Endothelial cell of umbilical vein (primary cell): ENCODE measurements around the gene SERPINE3.

ENCODE experiments used
- CTCF ChIP-seq, 2 donors: IDR thresholded peaks; 1 replicate in 1 of 2; 2 replicates in 1 of 2; pipeline ENCODE4 v1.5.1; 2011; ENCODE audit warnings: low read length in 2 of 2, mild to moderate bottlenecking in 2 of 2, moderate library complexity in 2 of 2, control low read depth in 1 of 2, inconsistent platforms in 1 of 2, low read depth in 1 of 2; ENCODE audit not compliant: insufficient read depth in 1 of 2; ENCODE audit errors: extremely low read depth in 1 of 2
- EZH2 ChIP-seq: IDR thresholded peaks from 2 replicates; pipeline ENCODE4 v1.6.1; 2012; ENCODE audit warnings: borderline replicate concordance, low read depth, mild to moderate bottlenecking, moderate library complexity, low read length, inconsistent platforms; ENCODE audit not compliant: severe bottlenecking
- FOS ChIP-seq: IDR thresholded peaks from 2 replicates; pipeline ENCODE4 v1.6.1; 2011; ENCODE audit warnings: mild to moderate bottlenecking, low read length, moderate library complexity, borderline replicate concordance; ENCODE audit not compliant: insufficient read depth
- GATA2 ChIP-seq: IDR thresholded peaks from 2 replicates; pipeline ENCODE4 v1.7.0; 2011; ENCODE audit warnings: low read depth, mild to moderate bottlenecking, moderate library complexity, mixed read lengths, low read length; ENCODE audit not compliant: insufficient read length, insufficient read depth
- JUN ChIP-seq: IDR thresholded peaks from 2 replicates; pipeline ENCODE4 v1.6.1; 2011; ENCODE audit warnings: borderline replicate concordance, low read depth; ENCODE audit not compliant: insufficient read length, insufficient read depth
- MAX ChIP-seq: IDR thresholded peaks from 2 replicates; pipeline ENCODE4 v1.6.1; 2011; ENCODE audit not compliant: insufficient read depth, insufficient read length
- MYC ChIP-seq: IDR thresholded peaks from one replicate; pipeline ENCODE4 v1.6.1; 2011; ENCODE audit warnings: mild to moderate bottlenecking, low read depth, low read length
- POLR2A ChIP-seq: IDR thresholded peaks from 2 replicates; pipeline ENCODE4 v1.6.1; 2012; ENCODE audit warnings: low read depth, mild to moderate bottlenecking, control low read depth, low read length
- POLR2AphosphoS5 ChIP-seq: IDR thresholded peaks from 2 replicates; pipeline ENCODE4 v1.6.1; 2012; ENCODE audit warnings: low read depth, mild to moderate bottlenecking, control low read depth, low read length, moderate library complexity; ENCODE audit not compliant: insufficient read depth

GRCh38 chr13:51397262-51397941 is 57.9 kb downstream of the SERPINE3 start:
- TF ChIP-seq POLR2A (no peak), POLR2AphosphoS5 (no peak), CTCF (IDR thresholded peaks at IDR 0.05; ENCODE audit: extremely low read depth in 1 of 2, insufficient read depth in 1 of 2, low read depth in 1 of 2, low read length in 2 of 2) (no peak), GATA2 (no peak), MYC (no peak), FOS (no peak), EZH2 (no peak), MAX (no peak), JUN (no peak)
